Tibial nerve (tissue), 3 donors: ENCODE measurements around the gene TPRX2.

Experiments
- CTCF ChIP-seq, 5 experiments: fragments of 200-600 bp in 3 of 5; fragments of 450-650 bp in 2 of 5; sonication (generic) in 3 of 5; IDR thresholded peaks; one replicate each; pipeline ENCODE4 v1.5.1; 2016 to 2019; ENCODE audit warnings: antibody characterized with exemption in 5 of 5, mild to moderate bottlenecking in 3 of 5, moderate library complexity in 2 of 5
- POLR2A ChIP-seq, 2 donors: fragments of 450-650 bp; IDR thresholded peaks; one replicate each; pipeline ENCODE4 v1.6.1; 2017; ENCODE audit warnings: antibody characterized with exemption in 2 of 2, mild to moderate bottlenecking in 2 of 2, moderate library complexity in 2 of 2

DNA sequence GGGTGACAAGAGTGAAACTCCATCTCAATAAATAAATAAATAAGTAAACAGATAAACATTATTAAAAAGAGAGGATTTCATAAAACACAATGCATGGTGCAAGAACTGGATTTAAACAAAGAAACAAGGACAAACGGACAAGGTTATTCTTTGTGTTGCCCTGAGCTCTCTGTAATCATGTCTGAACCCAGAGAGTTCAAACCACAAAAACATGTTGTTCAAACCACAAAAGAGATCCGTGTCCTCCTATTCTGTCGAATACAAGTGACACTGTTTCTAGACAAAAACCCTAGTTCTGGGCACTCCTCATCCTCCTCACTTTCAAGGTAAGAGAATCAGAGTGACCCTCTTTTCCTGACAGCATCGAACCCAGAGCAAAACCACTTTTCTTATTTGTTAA is 4.6 kb upstream of the TPRX2 start:
- TF ChIP-seq CTCF (IDR thresholded peaks at IDR 0.05) (no peak), POLR2A (IDR thresholded peaks at IDR 0.05) (no peak)
